ENCODE data around the gene TNXB.

DNA sequence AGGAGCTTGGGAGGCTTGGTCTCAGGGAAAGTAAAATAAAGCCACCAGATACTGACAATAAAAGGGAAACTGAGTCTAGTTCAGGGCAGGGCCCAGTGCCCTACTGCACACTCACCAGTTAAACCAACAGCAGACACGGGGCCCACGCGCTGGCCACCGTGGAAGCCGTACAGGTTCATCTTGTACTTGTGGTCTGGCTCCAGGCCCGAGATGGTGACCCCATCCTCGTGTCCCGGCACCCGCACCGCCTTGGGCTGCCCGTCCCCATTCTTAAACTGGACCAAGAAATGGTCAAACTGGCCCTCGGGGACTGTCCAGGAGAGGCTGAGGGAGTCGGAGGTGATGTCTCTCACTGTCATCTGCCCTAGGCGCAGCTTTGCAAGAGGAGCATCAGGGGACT, 44.4 kb downstream of the TNXB start:
- no peak for TF ChIP-seq POLR2AphosphoS5 (IDR thresholded peaks at IDR 0.05)
- TF ChIP-seq, protein P1, sequence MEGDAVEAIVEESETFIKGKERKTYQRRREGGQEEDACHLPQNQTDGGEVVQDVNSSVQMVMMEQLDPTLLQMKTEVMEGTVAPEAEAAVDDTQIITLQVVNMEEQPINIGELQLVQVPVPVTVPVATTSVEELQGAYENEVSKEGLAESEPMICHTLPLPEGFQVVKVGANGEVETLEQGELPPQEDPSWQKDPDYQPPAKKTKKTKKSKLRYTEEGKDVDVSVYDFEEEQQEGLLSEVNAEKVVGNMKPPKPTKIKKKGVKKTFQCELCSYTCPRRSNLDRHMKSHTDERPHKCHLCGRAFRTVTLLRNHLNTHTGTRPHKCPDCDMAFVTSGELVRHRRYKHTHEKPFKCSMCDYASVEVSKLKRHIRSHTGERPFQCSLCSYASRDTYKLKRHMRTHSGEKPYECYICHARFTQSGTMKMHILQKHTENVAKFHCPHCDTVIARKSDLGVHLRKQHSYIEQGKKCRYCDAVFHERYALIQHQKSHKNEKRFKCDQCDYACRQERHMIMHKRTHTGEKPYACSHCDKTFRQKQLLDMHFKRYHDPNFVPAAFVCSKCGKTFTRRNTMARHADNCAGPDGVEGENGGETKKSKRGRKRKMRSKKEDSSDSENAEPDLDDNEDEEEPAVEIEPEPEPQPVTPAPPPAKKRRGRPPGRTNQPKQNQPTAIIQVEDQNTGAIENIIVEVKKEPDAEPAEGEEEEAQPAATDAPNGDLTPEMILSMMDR (IDR thresholded peaks at IDR 0.05) = no peak
